GM19025 (cell line): ENCODE data around the gene MFSD6.

Experiments
- ATAC-seq: cut with Tn5 transposase; IDR thresholded peaks from one replicate; pipeline ENCODE4 v1.9.1; 2021; ENCODE audit warnings: mild to moderate bottlenecking, low read depth, moderate library complexity; ENCODE audit not compliant: unreplicated experiment

MFSD6 gene

GRCh38 chr2:190547886-190548285, 139.7 kb downstream of the MFSD6 start:
- ATAC-seq = no peak

- no peak for ATAC-seq
These were observed 142.0 kb downstream of the MFSD6 start for GRCh38 chr2:190550137-190550536.
